Dermis blood vessel endothelial cell (primary cell): Measurements from ENCODE around the gene GZMM. TPM values are rescaled to one million over a fixed set of nuclear protein-coding genes. Genes with fewer than 3 reads are reported as not detected.
A peak's percentile ranks its signal among the peaks of the same experiment; 100 is the strongest.

Experiments used
- DNase-seq: peaks from one replicate; pipeline ENCODE4 v3.0.0; 2010
- total RNA-seq: library from RNA; depleted of rRNA; stranded (reverse); fragments of >200 nt; gene quantifications from 2 replicates; pipeline ENCODE4 v1.2.3, GENCODE V29; 2014

GZMM gene
- total RNA-seq, 1 donor from 2014 or later: not detected

GRCh38 chr19:567296-567900, 23.5 kb downstream of the GZMM start:
- DNase-seq: no peak

GRCh38 chr19:570251-570686, 26.4 kb downstream of the GZMM start:
- DNase-seq: peak; percentile 60

GRCh38 chr19:570937-571565, 27.2 kb downstream of the GZMM start:
- DNase-seq: peak; percentile 61

GRCh38 chr19:571566-571974, 27.7 kb downstream of the GZMM start:
- peak; percentile 55 for DNase-seq

- DNase-seq: peak; percentile 99
Measured at GRCh38 chr19:572140-572742, 28.4 kb downstream of the GZMM start, which contains the start of gene BSG. TSS of gene BSG (plus strand) at chr19:572596. CDS start at chr19:572635, 39 bp downstream.

- peak; percentile 73 for DNase-seq
Measured at GRCh38 chr19:572743-573518, 29.1 kb downstream of the GZMM start.

GRCh38 chr19:573519-573825, 29.6 kb downstream of the GZMM start:
- no peak for DNase-seq

GRCh38 chr19:574658-575526, 31.0 kb downstream of the GZMM start:
- peak; percentile 41 for DNase-seq

- peak; percentile 77 for DNase-seq
Measured at GRCh38 chr19:575527-576506, 32.0 kb downstream of the GZMM start.

- DNase-seq: no peak
Measured at GRCh38 chr19:576768-577438, 33.0 kb downstream of the GZMM start.

- no peak for DNase-seq
Measured at GRCh38 chr19:577439-578392, 33.9 kb downstream of the GZMM start.

- DNase-seq: no peak
Measured at GRCh38 chr19:579111-579841, 35.4 kb downstream of the GZMM start.

- DNase-seq: no peak
Measured at GRCh38 chr19:579842-580155, 35.9 kb downstream of the GZMM start.

GRCh38 chr19:580274-580835, 36.5 kb downstream of the GZMM start:
- no peak for DNase-seq

- no peak for DNase-seq
Measured at GRCh38 chr19:581399-582111, 37.7 kb downstream of the GZMM start.

- DNase-seq: no peak
Measured at GRCh38 chr19:582497-583197, 38.8 kb downstream of the GZMM start.
